Esophagus squamous epithelium (tissue), 4 donors: Measurements from ENCODE around the gene GP1BB.

Experiments used
- POLR2A ChIP-seq, 4 donors: fragments of 450-650 bp; IDR thresholded peaks; one replicate each; pipeline ENCODE4 v1.6.1; 2017; ENCODE audit warnings: antibody characterized with exemption in 4 of 4, mild to moderate bottlenecking in 4 of 4, moderate library complexity in 3 of 4
- TF ChIP-seq, protein P1 (sequence below), 6 experiments: fragments of 450-650 bp in 4 of 6; fragments of 200-600 bp in 2 of 6; sonication (generic) in 2 of 6; IDR thresholded peaks; one replicate each; pipeline ENCODE4 v1.5.1; 2016 to 2019; ENCODE audit warnings: antibody characterized with exemption in 6 of 6, mild to moderate bottlenecking in 4 of 6, moderate library complexity in 4 of 6

DNA sequence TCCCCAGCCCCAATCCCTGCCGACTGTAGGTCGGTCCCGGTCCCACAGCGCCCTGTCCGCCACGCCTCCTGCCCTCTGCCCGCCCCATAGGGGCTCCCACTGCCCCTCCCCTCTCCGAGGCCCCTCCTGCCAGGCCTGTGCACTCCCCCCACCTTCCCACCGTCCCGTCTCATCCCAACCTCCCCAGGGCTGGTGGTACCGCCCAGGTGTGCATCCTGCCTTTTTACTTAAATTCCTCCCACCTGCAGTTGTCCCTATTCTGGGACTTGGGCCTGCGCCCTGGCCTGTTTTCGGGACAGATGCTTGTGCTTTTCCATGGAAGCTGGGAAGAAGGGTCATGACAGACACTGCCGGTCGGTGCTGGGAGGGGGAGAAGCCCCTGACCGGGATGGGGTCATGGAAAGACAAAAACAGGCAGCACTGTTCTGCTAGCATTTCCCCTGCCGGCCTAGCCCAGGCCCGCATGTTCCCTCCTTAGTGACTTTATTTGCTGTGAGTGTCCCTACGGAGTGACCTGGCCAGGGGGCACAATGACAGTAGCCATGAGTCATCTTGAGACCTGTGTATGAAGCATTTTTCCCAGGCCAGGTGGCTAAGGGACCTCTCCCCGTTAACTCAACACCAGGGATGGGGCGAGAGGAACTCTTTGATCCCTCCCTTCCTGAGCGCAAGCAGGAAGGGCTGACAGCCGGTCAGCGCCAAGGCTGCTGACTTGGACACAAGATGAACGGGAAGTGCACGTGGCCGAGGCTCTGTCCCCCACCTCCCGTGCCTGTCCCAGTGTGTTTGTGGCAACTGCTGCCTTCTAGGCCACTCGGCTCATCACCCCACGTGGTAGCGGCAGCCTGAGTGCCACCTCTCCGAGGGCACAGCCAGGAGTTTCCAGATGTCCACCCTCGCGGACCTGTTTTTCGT, 44.3 kb downstream of the GP1BB start:
- TF ChIP-seq, protein P1, sequence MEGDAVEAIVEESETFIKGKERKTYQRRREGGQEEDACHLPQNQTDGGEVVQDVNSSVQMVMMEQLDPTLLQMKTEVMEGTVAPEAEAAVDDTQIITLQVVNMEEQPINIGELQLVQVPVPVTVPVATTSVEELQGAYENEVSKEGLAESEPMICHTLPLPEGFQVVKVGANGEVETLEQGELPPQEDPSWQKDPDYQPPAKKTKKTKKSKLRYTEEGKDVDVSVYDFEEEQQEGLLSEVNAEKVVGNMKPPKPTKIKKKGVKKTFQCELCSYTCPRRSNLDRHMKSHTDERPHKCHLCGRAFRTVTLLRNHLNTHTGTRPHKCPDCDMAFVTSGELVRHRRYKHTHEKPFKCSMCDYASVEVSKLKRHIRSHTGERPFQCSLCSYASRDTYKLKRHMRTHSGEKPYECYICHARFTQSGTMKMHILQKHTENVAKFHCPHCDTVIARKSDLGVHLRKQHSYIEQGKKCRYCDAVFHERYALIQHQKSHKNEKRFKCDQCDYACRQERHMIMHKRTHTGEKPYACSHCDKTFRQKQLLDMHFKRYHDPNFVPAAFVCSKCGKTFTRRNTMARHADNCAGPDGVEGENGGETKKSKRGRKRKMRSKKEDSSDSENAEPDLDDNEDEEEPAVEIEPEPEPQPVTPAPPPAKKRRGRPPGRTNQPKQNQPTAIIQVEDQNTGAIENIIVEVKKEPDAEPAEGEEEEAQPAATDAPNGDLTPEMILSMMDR (IDR thresholded peaks at IDR 0.05): no peak
- no peak for TF ChIP-seq POLR2A (IDR thresholded peaks at IDR 0.05)
